IMR-90 (cell line): ENCODE results near the gene SBK2. TPM values are rescaled to one million over a fixed set of nuclear protein-coding genes. Genes with fewer than 3 reads are reported as not detected.

ENCODE experiments used
- ATAC-seq: fragments of 200-7000 bp; cut with Tn5 transposase; 2 replicates; pipeline ENCODE4 v1.9.1; 2020; ENCODE audit warnings: low read depth, mild to moderate bottlenecking, moderate library complexity
- BruUV-seq: library from RNA; stranded (reverse); fragments of 400-500 nt; replicated peaks from 2 replicates; lab custom pipeline; 2021; lab: Mats Ljungman, UMichigan
- CTCF ChIA-PET: fragments of 300-600 bp; formaldehyde crosslinking; extraction: SDS; loops from one replicate; lab custom pipeline; 2021; ENCODE audit warnings: antibody characterized with exemption; lab: Yijun Ruan, JAX
- POLR2A ChIA-PET: fragments of 300-600 bp; sonication (Branson Sonifier 250); formaldehyde crosslinking; loops from one replicate; lab custom pipeline; 2022; ENCODE audit warnings: antibody characterized with exemption; ENCODE audit not compliant: unreplicated experiment; lab: Charles Lee
- DNase-seq: peaks from one replicate; pipeline ENCODE4 v3.0.0; 2013
- H2AFZ ChIP-seq: replicated peaks from 2 replicates; pipeline ENCODE3; 2013; ENCODE audit warnings: low read length, mild to moderate bottlenecking; ENCODE audit not compliant: poor library complexity
- H2AK5ac ChIP-seq: 2 replicates; pipeline ENCODE4 v1.6.1; 2013; ENCODE audit warnings: low read depth, low read length, inconsistent platforms
- H2AK9ac ChIP-seq: replicated peaks from 2 replicates; pipeline ENCODE3; 2013; ENCODE audit warnings: mild to moderate bottlenecking, low read depth, low read length, moderate library complexity; ENCODE audit not compliant: poor library complexity
- H2BK120ac ChIP-seq: 2 replicates; pipeline ENCODE4 v1.6.1; 2013; ENCODE audit warnings: low read depth, low read length, inconsistent platforms
- H2BK15ac ChIP-seq: 3 replicates; pipeline ENCODE4 v1.6.1; 2013; ENCODE audit warnings: low read depth, low read length, inconsistent platforms
- H2BK20ac ChIP-seq: 2 replicates; pipeline ENCODE4 v1.6.1; 2013; ENCODE audit warnings: low read depth, mild to moderate bottlenecking, inconsistent platforms, low read length, moderate library complexity
- H2BK5ac ChIP-seq: 2 replicates; pipeline ENCODE4 v1.6.1; 2013; ENCODE audit warnings: mild to moderate bottlenecking, low read depth, low read length, inconsistent platforms; ENCODE audit not compliant: poor library complexity, severe bottlenecking
- H3K14ac ChIP-seq: replicated peaks from 2 replicates; pipeline ENCODE4 v1.6.1; 2013; ENCODE audit warnings: low read depth, low read length, inconsistent platforms
- H3K18ac ChIP-seq: 2 replicates; pipeline ENCODE4 v1.6.1; 2013; ENCODE audit warnings: low read depth, low read length, control low read depth
- H3K23ac ChIP-seq: 2 replicates; pipeline ENCODE4 v1.6.1; 2013; ENCODE audit warnings: low read depth, low read length, inconsistent platforms
- H3K27ac ChIP-seq: 2 replicates; pipeline ENCODE4 v1.5.1; 2013; ENCODE audit warnings: mild to moderate bottlenecking, control low read depth, low read length; ENCODE audit not compliant: insufficient read depth
- H3K27me3 ChIP-seq: 2 replicates; pipeline ENCODE4 v1.6.1; 2013; ENCODE audit warnings: low read length; ENCODE audit not compliant: control insufficient read depth, insufficient read depth
- H3K36me3 ChIP-seq: 2 replicates; pipeline ENCODE4 v1.6.1; 2013; ENCODE audit warnings: low read length, mixed read lengths; ENCODE audit not compliant: control insufficient read depth, insufficient read depth
- H3K4ac ChIP-seq: 2 replicates; pipeline ENCODE4 v1.6.1; 2013; ENCODE audit warnings: low read depth, low read length, inconsistent platforms
- H3K4me1 ChIP-seq: 2 replicates; pipeline ENCODE4 v1.6.1; 2013; ENCODE audit warnings: low read length, mixed read lengths; ENCODE audit not compliant: control insufficient read depth, insufficient read depth
- H3K4me2 ChIP-seq: 2 replicates; pipeline ENCODE4 v1.6.1; 2013; ENCODE audit warnings: low read depth, mild to moderate bottlenecking, control low read depth, low read length, moderate library complexity
- H3K4me3 ChIP-seq: 2 replicates; pipeline ENCODE4 v1.5.1; 2013; ENCODE audit warnings: low read depth, mild to moderate bottlenecking, control low read depth, low read length, moderate library complexity; ENCODE audit not compliant: insufficient read depth
- H3K56ac ChIP-seq: 2 replicates; pipeline ENCODE4 v1.6.1; 2013; ENCODE audit warnings: low read length, inconsistent platforms; ENCODE audit not compliant: insufficient read depth; ENCODE audit errors: extremely low read depth
- H3K79me1 ChIP-seq, 2 experiments: 2 replicates each; pipeline ENCODE4 v1.6.1; 2013; ENCODE audit warnings: low read length in 2 of 2, inconsistent platforms in 1 of 2, low read depth in 1 of 2
- H3K9ac ChIP-seq: 2 replicates; pipeline ENCODE4 v1.6.1; 2013; ENCODE audit warnings: low read depth, low read length, control low read depth
- H3K9me1 ChIP-seq: 2 replicates; pipeline ENCODE4 v1.6.1; 2013; ENCODE audit warnings: low read length, inconsistent platforms; ENCODE audit not compliant: insufficient read depth
- H3K9me3 ChIP-seq: 2 replicates; pipeline ENCODE4 v1.6.1; 2013; ENCODE audit warnings: low read length; ENCODE audit not compliant: control insufficient read depth, insufficient read depth
- H4K20me1 ChIP-seq: 2 replicates; pipeline ENCODE4 v1.6.1; 2013; ENCODE audit warnings: low read length, inconsistent platforms; ENCODE audit not compliant: insufficient read depth
- H4K5ac ChIP-seq: 2 replicates; pipeline ENCODE4 v1.6.1; 2013; ENCODE audit warnings: mild to moderate bottlenecking, low read depth, low read length, control low read depth
- H4K8ac ChIP-seq, 2 experiments: 2 replicates each; pipeline ENCODE4 v1.6.1; 2013; ENCODE audit warnings: low read depth in 2 of 2, low read length in 2 of 2, control low read depth in 1 of 2, inconsistent platforms in 1 of 2
- H4K91ac ChIP-seq: 2 replicates; pipeline ENCODE4 v1.6.1; 2013; ENCODE audit warnings: low read depth, low read length, inconsistent platforms; ENCODE audit not compliant: insufficient read depth
- FOS ChIP-seq: fragments of 150-350 bp; IDR thresholded peaks from 2 replicates; pipeline ENCODE4 v1.6.1; 2016; ENCODE audit warnings: low read depth, low read length
- MAZ ChIP-seq: IDR thresholded peaks from 2 replicates; pipeline ENCODE4 v1.6.1; 2012; ENCODE audit warnings: low read depth, mild to moderate bottlenecking, low read length, improper control_type of control experiment, moderate library complexity, borderline replicate concordance
- POLR2A ChIP-seq: IDR thresholded peaks from 2 replicates; pipeline ENCODE4 v1.6.1; 2012; ENCODE audit warnings: mild to moderate bottlenecking, low read depth, low read length
- RAD21 ChIP-seq: IDR thresholded peaks from 2 replicates; pipeline ENCODE4 v1.6.1; 2012; ENCODE audit warnings: low read length, improper control_type of control experiment
- RCOR1 ChIP-seq: IDR thresholded peaks from 2 replicates; pipeline ENCODE4 v1.6.1; 2012; ENCODE audit warnings: mild to moderate bottlenecking, low read length, improper control_type of control experiment; ENCODE audit not compliant: insufficient replicate concordance
- RFX5 ChIP-seq: IDR thresholded peaks from 2 replicates; pipeline ENCODE4 v1.8.0; 2012; ENCODE audit warnings: low read depth, mild to moderate bottlenecking, low read length, moderate library complexity
- WGBS, 2 experiments: methylation state at CpG; one replicate each; pipeline versions ENCODE4 v1.1.5 to v1.1.7; 2013; ENCODE audit warnings: missing lambda C conversion rate in 2 of 2; ENCODE audit not compliant: insufficient read length in 1 of 2; ENCODE audit errors: extremely low coverage in 2 of 2; 5-methylcytosine and 5-hydroxymethylcytosine counted together
- dilution Hi-C: fragments of 300-500 bp; cut with HindIII; formaldehyde crosslinking; loops from one replicate; pipeline ENCODE4 v1.14.3; 2018; ENCODE audit warnings: low sequenced_read_pairs; ENCODE audit not compliant: unreplicated experiment
- in situ Hi-C: fragments of 300-500 bp; cut with MboI; formaldehyde crosslinking; loops from 3 replicates; pipeline ENCODE4 v1.14.3; 2019; ENCODE audit warnings: low sequenced_read_pairs, inconsistent platforms, mixed read lengths
- intact Hi-C: fragments of 100-400 bp; cut with micrococcal nuclease; formaldehyde crosslinking; loops from 2 replicates; pipeline ENCODE4 v1.10.0; 2022
- polyA plus RNA-seq, 3 experiments: library from polyadenylated mRNA; depleted of rRNA; stranded (reverse); fragments of >200 nt; gene quantifications; 2 replicates each; pipeline ENCODE4 v1.2.3, GENCODE V29; 2012; ENCODE audit warnings: low replicate concordance in 1 of 3
- total RNA-seq: library from RNA; depleted of rRNA; stranded (reverse); fragments of >200 nt; gene quantifications from 2 replicates; pipeline ENCODE4 v1.2.3, GENCODE V29; 2012

SBK2 gene
- total and polyA plus RNA-seq, 2 of the 4 experiments (the other 2 are of a cell fraction): 0.48 TPM; not detected in 1

DNA sequence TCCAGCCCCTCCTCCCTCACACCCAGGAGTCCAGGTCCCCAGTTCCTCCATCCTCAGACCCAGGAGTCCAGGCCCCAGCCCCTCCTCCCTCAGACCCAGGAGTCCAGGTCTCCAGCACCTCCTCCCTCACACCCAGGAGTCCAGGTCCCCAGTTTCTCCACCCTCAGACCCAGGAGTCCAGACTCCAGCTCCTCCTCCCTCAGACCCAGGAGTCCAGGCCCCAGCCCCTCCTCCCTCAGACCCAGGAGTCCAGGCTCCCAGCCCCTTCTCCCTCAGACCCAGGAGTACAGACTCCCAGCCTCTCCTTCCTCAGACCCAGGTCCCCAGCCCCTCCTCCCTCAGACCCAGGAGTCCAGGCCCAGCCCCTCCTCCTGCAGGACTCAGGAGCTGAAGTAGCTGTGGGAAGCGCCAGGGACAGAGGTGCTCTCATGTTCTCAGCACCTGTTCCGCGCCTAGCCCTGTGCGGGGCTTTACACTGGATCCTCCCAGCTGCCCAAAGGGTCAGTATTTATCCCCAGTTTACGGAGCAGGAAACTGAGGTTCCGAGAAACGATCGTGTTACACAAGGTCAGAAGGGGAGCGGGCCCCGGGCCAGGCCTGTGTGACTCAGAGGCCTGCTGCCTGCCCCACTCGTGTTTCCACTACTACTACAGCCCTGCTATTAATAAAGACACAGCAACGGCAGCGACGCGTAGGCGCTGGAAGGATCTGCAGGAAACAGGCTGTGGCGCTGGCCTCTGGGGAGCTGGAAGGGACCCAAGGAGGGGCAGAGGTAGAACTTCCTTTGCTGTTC lies 10.1 kb upstream of the SBK2 start:
- in situ Hi-C loops (no loop called here), intact Hi-C loops (no loop called here), dilution Hi-C loops (no loop called here)
- 48% methylated on average over 3 of the region's 17 CpGs; no CpG with 5 or more reads in 1 of the 2 experiments for WGBS, 2 experiments
- CTCF ChIA-PET: interaction anchor here (1.2 kb wide), 1 partner anchor 30 kb away, joined by 3 read pairs; no protein-coding TSS in a partner anchor
- H3K9me1 ChIP-seq: peaks cover 9% of the 10 kb centered on the region; the same call in 1 of the 2 replicates
- H3K4me2 ChIP-seq: 0 out of 2 replicates have a peak overlapping the region, but pooled peaks have one; percentile 21
- peak overlapping the region; percentile 76 for H4K5ac ChIP-seq
- H3K27me3 ChIP-seq: no peaks in the 10 kb centered on the region
- H3K27ac ChIP-seq: peak overlapping the region; percentile 48; the same call in 1 of the 2 replicates
- peak overlapping the region; percentile 67 for H2AK9ac ChIP-seq
- BruUV-seq: no TSS peak
- peak overlapping the region; percentile 80 for H2BK120ac ChIP-seq
- peak overlapping the region; percentile 80 for H2BK5ac ChIP-seq
- POLR2A ChIA-PET: no interaction called here
- H3K18ac ChIP-seq: peak overlapping the region; percentile 43
- H4K91ac ChIP-seq: peak overlapping the region; percentile 70
- H2BK15ac ChIP-seq: peak overlapping the region; percentile 96; the same call in 2 of the 3 replicates
- H2BK20ac ChIP-seq: peak overlapping the region; percentile 83
- H3K23ac ChIP-seq: peak overlapping the region; percentile 72; the same call in 1 of the 2 replicates
- H3K9me3 ChIP-seq: no peaks in the 10 kb centered on the region; the same call in 1 of the 2 replicates
- peak; percentile 54; the same call in 1 of the 2 replicates for TF ChIP-seq FOS
- TF ChIP-seq RFX5: no peak
- 0 out of 2 replicates have a peak, but pooled peaks have one; percentile 3 for TF ChIP-seq RAD21
- TF ChIP-seq MAZ: no peak
- peak; percentile 36 for TF ChIP-seq RCOR1
- no peak for TF ChIP-seq POLR2A
- no peaks in the 10 kb centered on the region for H3K36me3 ChIP-seq
- H3K4me1 ChIP-seq: peaks cover 26% of the 10 kb centered on the region
- peak overlapping the region; percentile 76 for H3K4ac ChIP-seq
- no peak overlapping the region for H3K9ac ChIP-seq
- ATAC-seq (peak; percentile 12), DNase-seq (peak; percentile 84)
- H2AK5ac ChIP-seq: peak overlapping the region; percentile 93
- H3K14ac ChIP-seq: peak overlapping the region; percentile 85
- peak overlapping the region; percentile 82 for H2AFZ ChIP-seq
- no peaks in the 10 kb centered on the region for H4K20me1 ChIP-seq
- peak overlapping the region; percentile 15 to 47 for H4K8ac ChIP-seq
- H3K56ac ChIP-seq: no peak overlapping the region
- no peaks in the 10 kb centered on the region for H3K79me1 ChIP-seq
- no peak overlapping the region for H3K4me3 ChIP-seq
